Spleen (tissue), 7 donors: ENCODE data around the gene CMTM7.

ENCODE experiments used
- CTCF ChIP-seq, 11 experiments: fragments of 200-600 bp in 7 of 11; fragments of 450-650 bp in 4 of 11; sonication (generic) in 4 of 11; IDR thresholded peaks in 8 of 11; conservative IDR thresholded peaks in 3 of 11; 1 replicate in 7 of 11; 2 replicates in 4 of 11; pipeline versions ENCODE4 v1.4.0 to v1.8.0; 2016 to 2021; ENCODE audit warnings: antibody characterized with exemption in 11 of 11, inconsistent platforms in 4 of 11, mild to moderate bottlenecking in 1 of 11
- POLR2A ChIP-seq, 3 donors: fragments of 450-650 bp; IDR thresholded peaks; one replicate each; pipeline ENCODE4 v1.5.1; 2017; ENCODE audit warnings: antibody characterized with exemption in 3 of 3, mild to moderate bottlenecking in 1 of 3
- POLR2AphosphoS5 ChIP-seq, 3 donors: sonication (generic); formaldehyde crosslinking; IDR thresholded peaks; one replicate each; pipeline ENCODE4 v1.5.1; 2017; ENCODE audit warnings: antibody characterized with exemption in 3 of 3
- donor health status: DM: no; HTN: no; CAD: no; lungs with moderate emphysema.
- donor health status: DM: no; HTN: no; CAD: no.
- donor health status: DM: no; HTN: no; CAD: no.

GRCh38 chr3:32428092-32429068 lies 36.7 kb downstream of the CMTM7 start:
- TF ChIP-seq CTCF (IDR thresholded peaks at IDR 0.05 in 8 of 11, conservative IDR thresholded peaks at IDR 0.05 in 3 of 11) (no peak), POLR2AphosphoS5 (IDR thresholded peaks at IDR 0.05) (peak in 1 of 3 donors; percentile 17), POLR2A (IDR thresholded peaks at IDR 0.05) (no peak)
